ENCODE measurements around the gene SMC1B. TPM values are rescaled to one million over a fixed set of nuclear protein-coding genes. Genes with fewer than 3 reads are reported as not detected.

Gene SMC1B
- total and polyA plus RNA-seq, 2 experiments from 2014 or later = 0.10 TPM; not detected in 1

DNA sequence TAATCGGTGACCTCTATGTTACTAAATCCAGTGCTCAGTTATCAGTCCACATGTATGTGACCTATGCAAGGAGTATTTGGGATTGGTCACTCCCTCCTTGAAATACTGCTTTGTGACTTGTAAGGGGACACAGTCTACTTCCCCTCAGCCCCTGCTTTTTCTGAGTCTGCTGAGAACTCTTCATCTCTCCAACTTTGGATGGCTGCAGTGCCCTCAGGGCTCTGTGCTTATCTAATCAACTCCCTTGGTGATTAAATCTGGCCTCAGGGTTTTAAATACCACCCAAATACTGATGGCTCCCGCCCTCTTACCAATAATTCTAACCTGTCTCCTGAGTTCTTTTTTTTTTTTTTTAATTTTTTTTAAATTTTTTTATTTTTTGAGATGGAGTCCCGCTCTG is 63.5 kb downstream of the SMC1B start:
- H4K20me1 ChIP-seq (replicated peaks; ENCODE audit: insufficient read depth) = no peaks in the 10 kb centered on the region
- H3K79me2 ChIP-seq (replicated peaks; ENCODE audit: insufficient read depth) = no peaks in the 10 kb centered on the region
- no peak overlapping the region for H3K27ac Mint-ChIP-seq
- no peak overlapping the region for H3K4me2 ChIP-seq
- H3K27ac ChIP-seq (ENCODE audit: low read depth) = no peak overlapping the region
- no peak overlapping the region for H2AFZ ChIP-seq
- no peak for TF ChIP-seq EZH2 (IDR thresholded peaks at IDR 0.05; ENCODE audit: low read depth, unreplicated experiment)
- TF ChIP-seq NANOG (IDR thresholded peaks at IDR 0.05; ENCODE audit: borderline replicate concordance) = no peak
- TF ChIP-seq, protein P1, sequence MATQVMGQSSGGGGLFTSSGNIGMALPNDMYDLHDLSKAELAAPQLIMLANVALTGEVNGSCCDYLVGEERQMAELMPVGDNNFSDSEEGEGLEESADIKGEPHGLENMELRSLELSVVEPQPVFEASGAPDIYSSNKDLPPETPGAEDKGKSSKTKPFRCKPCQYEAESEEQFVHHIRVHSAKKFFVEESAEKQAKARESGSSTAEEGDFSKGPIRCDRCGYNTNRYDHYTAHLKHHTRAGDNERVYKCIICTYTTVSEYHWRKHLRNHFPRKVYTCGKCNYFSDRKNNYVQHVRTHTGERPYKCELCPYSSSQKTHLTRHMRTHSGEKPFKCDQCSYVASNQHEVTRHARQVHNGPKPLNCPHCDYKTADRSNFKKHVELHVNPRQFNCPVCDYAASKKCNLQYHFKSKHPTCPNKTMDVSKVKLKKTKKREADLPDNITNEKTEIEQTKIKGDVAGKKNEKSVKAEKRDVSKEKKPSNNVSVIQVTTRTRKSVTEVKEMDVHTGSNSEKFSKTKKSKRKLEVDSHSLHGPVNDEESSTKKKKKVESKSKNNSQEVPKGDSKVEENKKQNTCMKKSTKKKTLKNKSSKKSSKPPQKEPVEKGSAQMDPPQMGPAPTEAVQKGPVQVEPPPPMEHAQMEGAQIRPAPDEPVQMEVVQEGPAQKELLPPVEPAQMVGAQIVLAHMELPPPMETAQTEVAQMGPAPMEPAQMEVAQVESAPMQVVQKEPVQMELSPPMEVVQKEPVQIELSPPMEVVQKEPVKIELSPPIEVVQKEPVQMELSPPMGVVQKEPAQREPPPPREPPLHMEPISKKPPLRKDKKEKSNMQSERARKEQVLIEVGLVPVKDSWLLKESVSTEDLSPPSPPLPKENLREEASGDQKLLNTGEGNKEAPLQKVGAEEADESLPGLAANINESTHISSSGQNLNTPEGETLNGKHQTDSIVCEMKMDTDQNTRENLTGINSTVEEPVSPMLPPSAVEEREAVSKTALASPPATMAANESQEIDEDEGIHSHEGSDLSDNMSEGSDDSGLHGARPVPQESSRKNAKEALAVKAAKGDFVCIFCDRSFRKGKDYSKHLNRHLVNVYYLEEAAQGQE (IDR thresholded peaks at IDR 0.05; ENCODE audit: unreplicated experiment) = no peak
- TF ChIP-seq, protein P2, sequence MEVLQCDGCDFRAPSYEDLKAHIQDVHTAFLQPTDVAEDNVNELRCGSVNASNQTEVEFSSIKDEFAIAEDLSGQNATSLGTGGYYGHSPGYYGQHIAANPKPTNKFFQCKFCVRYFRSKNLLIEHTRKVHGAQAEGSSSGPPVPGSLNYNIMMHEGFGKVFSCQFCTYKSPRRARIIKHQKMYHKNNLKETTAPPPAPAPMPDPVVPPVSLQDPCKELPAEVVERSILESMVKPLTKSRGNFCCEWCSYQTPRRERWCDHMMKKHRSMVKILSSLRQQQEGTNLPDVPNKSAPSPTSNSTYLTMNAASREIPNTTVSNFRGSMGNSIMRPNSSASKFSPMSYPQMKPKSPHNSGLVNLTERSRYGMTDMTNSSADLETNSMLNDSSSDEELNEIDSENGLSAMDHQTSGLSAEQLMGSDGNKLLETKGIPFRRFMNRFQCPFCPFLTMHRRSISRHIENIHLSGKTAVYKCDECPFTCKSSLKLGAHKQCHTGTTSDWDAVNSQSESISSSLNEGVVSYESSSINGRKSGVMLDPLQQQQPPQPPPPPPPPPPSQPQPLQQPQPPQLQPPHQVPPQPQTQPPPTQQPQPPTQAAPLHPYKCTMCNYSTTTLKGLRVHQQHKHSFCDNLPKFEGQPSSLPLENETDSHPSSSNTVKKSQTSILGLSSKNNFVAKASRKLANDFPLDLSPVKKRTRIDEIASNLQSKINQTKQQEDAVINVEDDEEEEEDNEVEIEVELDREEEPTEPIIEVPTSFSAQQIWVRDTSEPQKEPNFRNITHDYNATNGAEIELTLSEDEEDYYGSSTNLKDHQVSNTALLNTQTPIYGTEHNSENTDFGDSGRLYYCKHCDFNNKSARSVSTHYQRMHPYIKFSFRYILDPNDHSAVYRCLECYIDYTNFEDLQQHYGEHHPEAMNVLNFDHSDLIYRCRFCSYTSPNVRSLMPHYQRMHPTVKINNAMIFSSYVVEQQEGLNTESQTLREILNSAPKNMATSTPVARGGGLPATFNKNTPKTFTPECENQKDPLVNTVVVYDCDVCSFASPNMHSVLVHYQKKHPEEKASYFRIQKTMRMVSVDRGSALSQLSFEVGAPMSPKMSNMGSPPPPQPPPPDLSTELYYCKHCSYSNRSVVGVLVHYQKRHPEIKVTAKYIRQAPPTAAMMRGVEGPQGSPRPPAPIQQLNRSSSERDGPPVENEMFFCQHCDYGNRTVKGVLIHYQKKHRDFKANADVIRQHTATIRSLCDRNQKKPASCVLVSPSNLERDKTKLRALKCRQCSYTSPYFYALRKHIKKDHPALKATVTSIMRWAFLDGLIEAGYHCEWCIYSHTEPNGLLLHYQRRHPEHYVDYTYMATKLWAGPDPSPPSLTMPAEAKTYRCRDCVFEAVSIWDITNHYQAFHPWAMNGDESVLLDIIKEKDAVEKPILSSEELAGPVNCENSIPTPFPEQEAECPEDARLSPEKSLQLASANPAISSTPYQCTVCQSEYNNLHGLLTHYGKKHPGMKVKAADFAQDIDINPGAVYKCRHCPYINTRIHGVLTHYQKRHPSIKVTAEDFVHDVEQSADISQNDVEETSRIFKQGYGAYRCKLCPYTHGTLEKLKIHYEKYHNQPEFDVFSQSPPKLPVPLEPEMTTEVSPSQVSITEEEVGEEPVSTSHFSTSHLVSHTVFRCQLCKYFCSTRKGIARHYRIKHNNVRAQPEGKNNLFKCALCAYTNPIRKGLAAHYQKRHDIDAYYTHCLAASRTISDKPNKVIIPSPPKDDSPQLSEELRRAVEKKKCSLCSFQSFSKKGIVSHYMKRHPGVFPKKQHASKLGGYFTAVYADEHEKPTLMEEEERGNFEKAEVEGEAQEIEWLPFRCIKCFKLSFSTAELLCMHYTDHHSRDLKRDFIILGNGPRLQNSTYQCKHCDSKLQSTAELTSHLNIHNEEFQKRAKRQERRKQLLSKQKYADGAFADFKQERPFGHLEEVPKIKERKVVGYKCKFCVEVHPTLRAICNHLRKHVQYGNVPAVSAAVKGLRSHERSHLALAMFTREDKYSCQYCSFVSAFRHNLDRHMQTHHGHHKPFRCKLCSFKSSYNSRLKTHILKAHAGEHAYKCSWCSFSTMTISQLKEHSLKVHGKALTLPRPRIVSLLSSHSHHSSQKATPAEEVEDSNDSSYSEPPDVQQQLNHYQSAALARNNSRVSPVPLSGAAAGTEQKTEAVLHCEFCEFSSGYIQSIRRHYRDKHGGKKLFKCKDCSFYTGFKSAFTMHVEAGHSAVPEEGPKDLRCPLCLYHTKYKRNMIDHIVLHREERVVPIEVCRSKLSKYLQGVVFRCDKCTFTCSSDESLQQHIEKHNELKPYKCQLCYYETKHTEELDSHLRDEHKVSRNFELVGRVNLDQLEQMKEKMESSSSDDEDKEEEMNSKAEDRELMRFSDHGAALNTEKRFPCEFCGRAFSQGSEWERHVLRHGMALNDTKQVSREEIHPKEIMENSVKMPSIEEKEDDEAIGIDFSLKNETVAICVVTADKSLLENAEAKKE (CRISPR knock-in tag; IDR thresholded peaks at IDR 0.05) = no peak
- TF ChIP-seq, protein P3, sequence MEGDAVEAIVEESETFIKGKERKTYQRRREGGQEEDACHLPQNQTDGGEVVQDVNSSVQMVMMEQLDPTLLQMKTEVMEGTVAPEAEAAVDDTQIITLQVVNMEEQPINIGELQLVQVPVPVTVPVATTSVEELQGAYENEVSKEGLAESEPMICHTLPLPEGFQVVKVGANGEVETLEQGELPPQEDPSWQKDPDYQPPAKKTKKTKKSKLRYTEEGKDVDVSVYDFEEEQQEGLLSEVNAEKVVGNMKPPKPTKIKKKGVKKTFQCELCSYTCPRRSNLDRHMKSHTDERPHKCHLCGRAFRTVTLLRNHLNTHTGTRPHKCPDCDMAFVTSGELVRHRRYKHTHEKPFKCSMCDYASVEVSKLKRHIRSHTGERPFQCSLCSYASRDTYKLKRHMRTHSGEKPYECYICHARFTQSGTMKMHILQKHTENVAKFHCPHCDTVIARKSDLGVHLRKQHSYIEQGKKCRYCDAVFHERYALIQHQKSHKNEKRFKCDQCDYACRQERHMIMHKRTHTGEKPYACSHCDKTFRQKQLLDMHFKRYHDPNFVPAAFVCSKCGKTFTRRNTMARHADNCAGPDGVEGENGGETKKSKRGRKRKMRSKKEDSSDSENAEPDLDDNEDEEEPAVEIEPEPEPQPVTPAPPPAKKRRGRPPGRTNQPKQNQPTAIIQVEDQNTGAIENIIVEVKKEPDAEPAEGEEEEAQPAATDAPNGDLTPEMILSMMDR (conservative IDR thresholded peaks at IDR 0.05; ENCODE audit: low read depth in 2 of 2) = no peak
- no peak for TF ChIP-seq ZNF114 (CRISPR knock-in tag; IDR thresholded peaks at IDR 0.05)
- TF ChIP-seq, protein P4, sequence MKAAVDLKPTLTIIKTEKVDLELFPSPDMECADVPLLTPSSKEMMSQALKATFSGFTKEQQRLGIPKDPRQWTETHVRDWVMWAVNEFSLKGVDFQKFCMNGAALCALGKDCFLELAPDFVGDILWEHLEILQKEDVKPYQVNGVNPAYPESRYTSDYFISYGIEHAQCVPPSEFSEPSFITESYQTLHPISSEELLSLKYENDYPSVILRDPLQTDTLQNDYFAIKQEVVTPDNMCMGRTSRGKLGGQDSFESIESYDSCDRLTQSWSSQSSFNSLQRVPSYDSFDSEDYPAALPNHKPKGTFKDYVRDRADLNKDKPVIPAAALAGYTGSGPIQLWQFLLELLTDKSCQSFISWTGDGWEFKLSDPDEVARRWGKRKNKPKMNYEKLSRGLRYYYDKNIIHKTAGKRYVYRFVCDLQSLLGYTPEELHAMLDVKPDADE (IDR thresholded peaks at IDR 0.05) = no peak
- ATAC-seq = no peak
- no peak overlapping the region for H3K4me3 ChIP-seq
- H3K9me2 ChIP-seq (ENCODE audit: insufficient read depth) = no peaks in the 10 kb centered on the region; the same call in 1 of the 2 replicates
- no peak for DNase-seq (ENCODE audit: low spot score)
- no peaks in the 10 kb centered on the region for H3K4me1 ChIP-seq (ENCODE audit: insufficient read depth)
- H3K4me3 Mint-ChIP-seq = no peak overlapping the region
- H3F3A ChIP-seq (replicated peaks; ENCODE audit: low read depth) = no peaks in the 10 kb centered on the region
- no peaks in the 10 kb centered on the region for H3K4me1 Mint-ChIP-seq
- H3K36me3 Mint-ChIP-seq (ENCODE audit: low read depth) = no peaks in the 10 kb centered on the region
- H3K27me3 Mint-ChIP-seq (ENCODE audit: insufficient read depth, low read depth, poor library complexity) = no peaks in the 10 kb centered on the region
- no peaks in the 10 kb centered on the region for H3K36me3 ChIP-seq (ENCODE audit: insufficient read depth)
- H3K9me3 Mint-ChIP-seq = no peaks in the 10 kb centered on the region
- no peaks in the 10 kb centered on the region for H3K27me3 ChIP-seq (ENCODE audit: insufficient read depth)
